HTERT RPE-1 (cell line): Measurements from ENCODE around the gene SUSD3.

Experiments
- in situ Hi-C: fragments of 300-500 bp; cut with MboI; formaldehyde crosslinking; loops from 4 replicates; pipeline ENCODE4 v1.14.3; 2020; ENCODE audit warnings: low sequenced_read_pairs

SUSD3 gene

DNA sequence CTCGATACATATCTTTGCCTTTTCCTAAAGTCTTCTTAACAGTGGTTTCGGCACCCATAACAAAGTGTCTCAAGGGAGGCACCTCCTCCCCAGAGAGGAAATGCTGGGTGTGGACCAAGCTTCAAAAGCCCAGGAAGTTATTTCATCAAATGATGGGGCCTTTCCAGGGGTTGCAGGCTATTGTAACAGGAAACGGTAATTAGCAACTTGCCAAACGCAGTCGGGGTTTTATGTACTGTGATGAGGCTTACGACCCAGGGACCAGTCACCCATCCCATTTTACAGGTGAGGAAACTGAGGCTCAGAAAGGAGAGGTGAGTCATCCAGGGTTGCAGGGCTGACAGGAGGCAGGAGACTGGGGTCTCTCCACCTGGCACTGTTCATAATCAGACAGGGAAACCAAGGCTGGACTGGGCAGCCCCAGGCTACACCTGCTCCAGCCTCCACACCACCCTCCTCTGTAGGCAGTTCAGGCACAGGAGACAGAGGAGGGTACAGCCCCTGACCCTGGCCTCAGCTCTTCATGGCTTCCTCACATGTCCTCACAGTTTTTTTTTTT lies 30.0 kb upstream of the SUSD3 start:
- in situ Hi-C loops, result no loop called here

DNA sequence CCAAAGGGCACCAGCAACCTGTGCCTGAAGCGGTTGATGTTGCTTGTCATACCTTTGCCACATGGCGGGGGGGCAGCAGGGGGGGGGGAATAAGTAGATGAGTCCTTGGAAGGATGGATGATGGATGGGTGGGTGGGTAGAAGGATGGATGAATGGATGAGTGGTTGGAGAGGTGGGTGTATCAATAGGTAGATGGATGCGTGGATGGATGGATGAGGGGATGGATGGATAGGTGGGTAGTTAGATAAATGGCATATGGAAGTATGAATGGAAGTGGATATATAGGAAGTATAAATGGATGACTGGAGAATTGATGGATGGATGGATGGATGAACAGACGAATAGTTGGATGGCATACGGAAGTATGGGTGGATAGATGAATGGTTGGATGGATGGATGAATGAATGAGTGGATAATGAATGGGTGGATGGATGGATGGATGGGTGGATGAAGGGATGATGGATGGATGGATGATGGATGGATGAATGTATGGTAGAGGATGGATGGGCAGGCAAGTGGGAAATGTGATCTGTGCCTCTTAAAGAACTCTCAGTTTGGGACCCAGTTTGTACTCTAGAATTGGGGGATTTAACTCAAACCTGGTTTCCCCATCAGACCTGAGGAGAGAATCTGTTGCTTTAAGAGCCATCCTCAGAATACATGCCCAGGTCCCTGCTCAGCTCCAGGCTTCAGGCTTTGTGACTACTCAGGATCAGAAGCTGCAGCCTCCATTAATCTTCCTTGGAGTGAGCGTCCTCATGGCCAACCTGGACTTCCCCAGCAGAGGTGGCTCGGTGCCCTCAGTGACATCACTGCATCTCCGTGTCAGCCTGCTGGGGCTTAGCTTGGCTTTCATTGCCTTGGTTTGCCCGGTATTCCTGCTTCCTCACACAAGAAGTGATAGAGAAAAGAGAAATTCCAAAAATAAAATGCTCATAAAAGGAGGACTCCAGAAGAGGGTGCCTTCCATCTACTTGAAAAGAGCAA lies 27.6 kb upstream of the SUSD3 start:
- in situ Hi-C loops, result no loop called here

DNA sequence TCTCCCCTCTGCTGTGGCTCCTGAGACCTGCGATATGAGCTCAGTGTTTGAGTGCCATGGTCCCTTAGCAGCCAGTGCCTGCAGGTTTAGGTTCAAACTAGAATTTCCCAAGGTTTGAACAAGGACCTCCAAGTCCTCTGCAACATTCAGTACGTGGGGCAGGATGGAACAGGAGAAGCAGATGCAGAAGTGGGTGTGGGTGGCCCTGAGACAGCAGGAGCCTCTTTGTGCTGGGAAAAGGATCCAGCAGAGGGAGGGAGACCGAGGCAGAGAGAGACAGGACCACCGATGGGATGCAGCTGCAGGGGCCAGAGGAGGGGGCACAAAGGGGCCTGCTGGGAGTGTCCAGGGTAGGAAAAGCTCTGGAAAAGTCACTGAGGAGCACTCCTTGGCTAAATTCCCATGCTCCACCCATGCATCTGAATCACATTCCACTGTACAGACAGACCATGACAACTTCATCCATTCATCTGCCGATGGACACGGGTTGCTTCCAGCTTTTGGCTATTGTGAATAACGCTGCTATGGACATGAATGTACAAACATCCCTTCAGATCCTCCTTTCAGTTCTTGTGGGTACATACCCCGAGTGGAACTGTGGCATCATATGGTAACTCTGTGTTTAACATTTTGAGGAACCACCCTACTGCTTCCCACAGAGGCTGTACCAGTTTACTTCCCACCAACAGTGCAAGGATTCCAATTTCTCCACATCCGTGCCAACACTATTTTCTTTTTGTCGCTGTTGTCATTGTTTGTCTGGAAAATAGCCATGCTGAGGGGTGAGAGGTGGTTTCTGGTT lies 26.7 kb upstream of the SUSD3 start:
- in situ Hi-C loops, result no loop called here

DNA sequence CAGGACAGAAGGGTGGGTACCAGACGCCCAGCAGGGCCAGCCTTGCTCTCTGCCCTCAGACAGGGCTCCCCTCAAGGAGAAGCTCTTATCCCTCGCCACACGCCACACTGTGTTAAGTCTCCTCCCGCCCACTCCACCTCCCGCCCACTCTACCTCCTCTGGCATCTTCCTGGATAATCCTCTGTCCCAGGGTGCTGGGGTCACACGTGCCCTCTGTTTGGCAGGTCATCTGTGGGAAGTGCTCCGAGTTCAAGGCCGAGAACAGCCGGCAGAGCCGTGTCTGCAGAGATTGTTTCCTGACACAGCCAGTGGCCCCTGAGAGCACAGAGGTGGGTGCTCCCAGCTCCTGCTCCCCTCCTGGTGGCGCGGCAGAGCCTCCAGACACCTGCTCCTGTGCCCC lies 26.0 kb upstream of the SUSD3 start:
- in situ Hi-C loops, result no loop called here

DNA sequence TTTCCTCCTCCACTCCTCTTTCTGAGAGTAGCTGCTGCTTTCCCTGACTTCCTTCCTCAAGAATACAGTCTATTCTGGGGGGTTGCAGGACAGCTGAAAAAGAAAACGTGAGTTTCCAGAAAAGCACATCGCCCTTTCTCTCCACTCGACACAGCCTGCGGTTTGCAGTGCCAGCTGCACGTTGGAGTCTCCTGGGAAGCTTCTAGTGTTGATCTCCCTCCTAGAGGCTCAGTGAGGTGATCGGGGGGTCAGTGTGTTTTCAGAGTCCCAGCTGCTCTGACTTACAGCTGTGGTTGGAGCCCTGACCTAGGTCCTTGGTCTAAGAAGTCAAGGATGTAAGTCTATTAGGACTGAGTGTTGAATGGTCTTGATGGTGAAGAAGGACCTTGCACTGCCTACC lies 25.0 kb upstream of the SUSD3 start:
- in situ Hi-C loops, result no loop called here

DNA sequence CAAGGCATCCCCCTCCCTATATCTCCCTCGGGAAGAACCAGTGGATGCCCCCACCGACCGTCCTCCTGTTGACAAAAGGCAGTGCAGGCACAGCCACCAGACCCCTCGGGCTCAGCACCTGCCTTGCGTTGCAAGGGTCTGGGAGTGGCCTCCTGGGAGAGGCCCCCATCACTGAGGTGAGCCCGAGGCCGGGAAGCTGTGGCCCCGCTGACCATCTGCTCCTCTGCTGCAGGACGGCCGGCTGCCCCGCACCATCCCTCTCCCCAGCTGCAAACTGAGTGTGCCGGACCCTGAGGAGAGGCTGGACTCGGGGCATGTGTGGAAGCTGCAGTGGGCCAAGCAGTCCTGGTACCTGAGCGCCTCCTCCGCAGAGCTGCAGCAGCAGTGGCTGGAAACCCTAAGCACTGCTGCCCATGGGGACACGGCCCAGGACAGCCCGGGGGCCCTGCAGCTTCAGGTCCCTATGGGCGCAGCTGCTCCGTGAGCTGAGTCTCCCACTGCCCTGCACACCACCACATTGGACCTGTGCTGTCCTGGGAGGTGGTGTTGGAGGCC lies 23.3 kb upstream of the SUSD3 start:
- in situ Hi-C loops, result no loop called here

DNA sequence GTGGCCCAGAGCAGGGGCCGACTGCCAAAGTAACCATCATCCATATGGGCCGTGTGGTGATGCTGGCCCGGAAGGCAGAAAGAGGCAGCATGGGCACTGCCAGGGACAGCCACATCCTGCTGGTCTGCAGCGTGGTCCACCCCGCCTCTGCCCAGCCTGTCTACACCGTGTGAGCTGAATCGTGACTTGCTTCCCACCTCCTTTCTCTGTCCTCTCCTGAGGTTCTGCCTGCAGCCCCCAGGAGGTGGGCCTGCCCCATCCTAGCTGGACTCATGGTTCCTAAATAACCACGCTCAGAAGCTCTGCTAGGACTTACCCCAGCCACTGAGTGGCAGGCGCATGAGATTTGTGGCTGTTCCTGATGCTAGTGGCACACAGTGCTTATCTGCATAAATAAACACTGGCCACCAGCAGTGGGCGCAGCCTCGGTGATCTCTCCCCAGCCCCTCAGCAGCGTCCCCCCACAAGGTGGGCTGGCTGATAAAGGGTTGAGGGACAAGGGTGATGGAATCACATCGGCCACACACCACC lies 22.6 kb upstream of the SUSD3 start:
- in situ Hi-C loops, result no loop called here

DNA sequence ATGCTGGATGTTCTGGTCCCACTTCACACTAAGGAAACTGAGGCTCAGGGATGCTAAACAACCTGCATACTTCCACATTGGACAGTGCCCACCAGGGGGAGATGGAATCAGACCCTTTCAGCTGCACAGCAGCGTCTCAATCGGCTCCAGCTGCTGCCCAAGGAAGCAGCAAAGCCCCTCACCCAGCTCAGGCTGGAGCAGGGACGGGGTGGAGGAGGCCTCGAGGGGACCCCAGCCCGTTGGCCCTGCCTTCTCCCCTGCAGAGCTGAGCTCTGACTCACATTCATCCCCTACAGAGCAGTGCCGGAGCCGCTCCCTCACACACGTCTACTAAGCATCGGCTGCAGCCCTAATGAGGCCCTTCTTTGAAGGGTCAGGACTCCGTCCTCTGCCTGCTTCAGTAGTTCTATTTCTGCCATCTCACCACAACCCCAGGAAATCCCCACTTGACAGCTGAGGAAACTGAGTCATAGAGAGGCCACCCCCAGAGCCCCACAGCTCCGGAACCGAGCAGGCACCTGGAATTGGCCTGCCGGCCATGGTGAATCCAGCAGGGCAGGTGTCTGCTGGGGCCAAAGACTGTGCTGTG lies 21.5 kb upstream of the SUSD3 start:
- in situ Hi-C loops, result no loop called here

DNA sequence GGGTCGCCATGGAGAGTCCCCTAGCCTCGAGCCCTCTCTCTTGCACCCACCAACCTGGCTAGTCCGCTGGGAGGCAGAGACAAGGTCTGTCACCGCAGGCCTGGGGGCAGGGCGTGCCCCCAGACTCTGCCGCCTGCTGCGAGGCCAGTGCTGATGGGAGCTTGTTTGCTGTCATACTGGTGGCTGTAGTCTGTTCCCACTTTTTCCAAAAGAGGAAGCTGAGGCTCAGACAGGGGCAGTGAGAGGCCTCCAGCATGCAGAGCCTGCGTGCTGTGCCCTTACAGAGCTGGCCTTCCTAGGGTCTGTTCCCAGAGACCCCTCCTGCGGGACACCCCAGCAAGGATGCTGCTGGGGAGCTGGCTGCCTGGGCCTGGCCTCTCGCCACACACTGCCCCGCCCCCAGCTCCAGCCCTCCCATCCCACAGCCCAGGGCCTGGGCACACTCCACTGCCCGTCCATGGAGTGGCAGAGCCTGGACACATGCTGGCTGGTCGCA lies 21.0 kb upstream of the SUSD3 start:
- in situ Hi-C loops, result no loop called here

DNA sequence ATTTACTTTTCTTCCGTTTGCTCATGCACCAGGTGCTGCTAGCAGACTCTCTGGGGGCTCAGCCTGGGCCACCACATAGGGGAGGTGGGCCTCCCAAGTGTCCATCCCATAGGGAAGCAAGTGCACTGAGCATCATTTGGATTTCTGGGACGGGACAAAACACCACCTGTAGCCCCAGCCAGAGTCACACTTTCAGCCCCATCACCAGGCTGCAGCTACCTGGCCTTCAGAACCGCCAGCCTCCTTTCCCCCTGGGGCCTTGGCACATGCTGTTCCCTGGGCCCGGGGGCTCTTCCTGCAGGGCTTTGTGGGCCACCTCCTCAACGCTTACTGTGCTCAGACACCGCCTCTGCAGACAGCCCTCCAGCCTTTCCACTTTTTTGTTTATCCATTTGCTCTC lies 19.6 kb upstream of the SUSD3 start:
- in situ Hi-C loops, result no loop called here

DNA sequence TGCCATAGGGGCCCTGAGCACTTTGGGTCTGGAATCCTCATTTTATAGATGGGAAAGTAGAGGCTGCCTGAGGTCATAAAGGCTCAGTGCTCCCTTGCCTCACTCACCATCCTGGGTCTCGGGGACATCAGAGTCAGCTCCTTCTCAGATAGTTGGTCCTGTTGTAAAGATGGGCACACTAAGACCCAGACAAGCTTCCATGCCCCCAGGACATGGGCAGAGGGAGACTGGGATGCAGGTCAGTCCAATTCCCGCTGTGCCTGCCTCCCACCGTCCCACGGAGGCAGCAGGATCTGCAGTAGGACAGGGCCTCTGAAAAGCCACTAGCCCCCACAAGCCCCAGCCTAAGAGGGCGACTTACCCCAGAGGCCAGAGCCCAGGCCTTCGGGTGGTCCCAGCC lies 19.0 kb upstream of the SUSD3 start:
- in situ Hi-C loops, result no loop called here

DNA sequence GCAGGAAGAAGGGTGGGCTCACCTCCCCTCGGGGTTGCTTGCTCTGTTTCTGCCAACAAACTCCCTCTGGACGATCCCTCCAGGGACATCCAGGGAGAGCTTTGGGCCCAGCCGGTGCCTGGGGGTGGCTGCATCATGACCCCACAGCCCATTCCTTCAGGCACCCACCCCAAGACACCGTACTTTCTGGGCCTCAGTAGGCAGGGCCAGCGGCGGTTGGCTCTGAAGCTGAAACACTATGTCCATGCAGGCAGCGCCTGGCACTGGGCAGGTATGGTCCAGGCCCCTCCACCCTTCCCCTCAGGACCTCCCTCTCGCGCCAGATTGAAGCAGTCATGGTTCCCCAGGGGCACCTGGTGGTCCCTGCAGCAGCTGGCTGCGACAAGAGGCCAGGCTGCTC lies 18.5 kb upstream of the SUSD3 start:
- in situ Hi-C loops, result no loop called here

DNA sequence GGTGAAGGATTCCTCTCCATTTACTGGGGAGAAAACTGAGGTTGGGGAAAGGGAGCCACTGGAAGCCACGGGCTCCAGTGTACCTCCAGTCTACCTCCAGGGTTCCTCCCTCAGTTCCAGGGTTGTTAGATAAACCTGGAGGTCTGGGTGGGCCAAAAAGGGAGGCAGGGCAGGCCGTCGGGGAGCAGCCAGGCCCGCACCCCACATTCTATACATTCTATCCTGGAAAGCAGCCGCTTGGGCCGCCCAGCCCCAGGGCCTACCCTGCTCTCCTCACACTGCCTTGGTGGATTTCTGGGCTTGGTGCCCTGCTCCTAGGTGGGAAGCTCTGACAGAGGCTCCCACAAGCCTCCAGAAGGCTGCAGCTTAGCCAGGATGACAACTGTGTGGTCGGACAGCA lies 18.1 kb upstream of the SUSD3 start:
- in situ Hi-C loops, result no loop called here

DNA sequence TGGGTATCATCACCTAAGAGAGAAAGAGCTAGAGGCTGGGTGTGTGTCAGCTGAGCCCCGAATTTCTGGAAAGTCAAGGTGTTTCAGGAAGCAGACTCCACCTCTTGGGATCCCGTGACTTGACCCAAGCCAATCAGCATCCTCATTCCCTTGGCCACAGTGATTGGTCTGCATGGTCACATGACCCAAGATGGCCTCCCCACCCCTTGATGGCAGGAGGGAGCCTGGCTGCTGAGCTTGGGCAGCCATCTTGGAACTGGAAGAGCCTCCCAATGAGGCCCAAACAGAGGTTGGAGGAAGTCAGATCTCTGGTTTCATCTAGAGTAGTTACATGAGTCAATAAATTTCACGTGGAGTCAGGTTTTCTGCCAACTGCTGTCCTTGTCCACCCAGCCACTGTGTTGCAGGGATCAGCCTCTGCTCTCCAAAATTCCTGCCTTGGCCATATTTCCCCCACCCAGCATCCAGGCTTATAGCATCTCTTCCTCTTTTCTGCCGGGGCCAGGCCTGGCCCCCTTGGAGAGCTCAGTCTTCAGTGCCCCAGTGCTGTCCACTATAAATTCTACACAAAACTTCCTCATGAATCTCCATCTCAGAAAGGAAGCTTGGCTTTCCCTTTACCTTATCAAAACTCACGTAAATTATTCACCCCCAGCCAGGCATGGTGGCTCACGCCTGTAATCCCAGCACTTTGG lies 17.2 kb upstream of the SUSD3 start:
- in situ Hi-C loops, result no loop called here

DNA sequence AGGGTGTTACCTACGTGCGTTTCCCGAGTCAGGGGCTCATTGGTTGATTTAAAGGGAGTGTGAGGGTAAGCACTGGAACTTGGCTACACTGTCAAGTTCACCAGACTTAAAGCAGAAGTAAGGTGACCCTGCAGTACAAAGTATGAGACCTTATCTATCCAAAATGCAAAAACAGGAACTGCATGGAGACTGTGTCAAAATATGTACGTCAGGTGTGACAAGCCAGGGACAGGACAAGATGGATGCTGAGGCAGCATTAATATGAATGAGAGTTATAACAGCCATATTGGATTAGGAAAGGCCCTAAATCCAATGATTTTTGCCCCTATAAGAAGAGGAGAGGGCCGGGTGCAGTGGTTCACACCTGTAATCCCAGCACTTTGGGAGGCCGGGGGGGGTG lies 15.4 kb upstream of the SUSD3 start:
- in situ Hi-C loops, result no loop called here

DNA sequence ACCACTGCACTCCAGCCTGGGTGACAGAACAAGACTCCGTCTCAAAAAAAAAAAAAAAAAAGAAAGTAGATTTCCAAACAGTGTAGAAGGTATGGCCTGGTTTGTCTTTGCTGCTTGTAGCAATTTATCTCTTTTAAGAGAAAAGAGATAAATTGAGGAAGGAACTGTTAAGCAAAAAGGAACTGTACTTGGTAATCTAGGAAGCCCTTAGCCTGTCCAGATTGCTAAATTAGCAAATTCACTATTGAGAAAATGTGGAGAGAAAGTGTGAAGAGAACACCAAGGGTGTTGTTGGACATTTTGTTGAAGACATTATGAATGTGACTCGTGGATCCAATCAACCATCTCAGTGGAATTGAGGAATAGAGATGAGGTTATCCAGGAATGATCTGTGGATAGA lies 13.0 kb upstream of the SUSD3 start:
- in situ Hi-C loops, result no loop called here

DNA sequence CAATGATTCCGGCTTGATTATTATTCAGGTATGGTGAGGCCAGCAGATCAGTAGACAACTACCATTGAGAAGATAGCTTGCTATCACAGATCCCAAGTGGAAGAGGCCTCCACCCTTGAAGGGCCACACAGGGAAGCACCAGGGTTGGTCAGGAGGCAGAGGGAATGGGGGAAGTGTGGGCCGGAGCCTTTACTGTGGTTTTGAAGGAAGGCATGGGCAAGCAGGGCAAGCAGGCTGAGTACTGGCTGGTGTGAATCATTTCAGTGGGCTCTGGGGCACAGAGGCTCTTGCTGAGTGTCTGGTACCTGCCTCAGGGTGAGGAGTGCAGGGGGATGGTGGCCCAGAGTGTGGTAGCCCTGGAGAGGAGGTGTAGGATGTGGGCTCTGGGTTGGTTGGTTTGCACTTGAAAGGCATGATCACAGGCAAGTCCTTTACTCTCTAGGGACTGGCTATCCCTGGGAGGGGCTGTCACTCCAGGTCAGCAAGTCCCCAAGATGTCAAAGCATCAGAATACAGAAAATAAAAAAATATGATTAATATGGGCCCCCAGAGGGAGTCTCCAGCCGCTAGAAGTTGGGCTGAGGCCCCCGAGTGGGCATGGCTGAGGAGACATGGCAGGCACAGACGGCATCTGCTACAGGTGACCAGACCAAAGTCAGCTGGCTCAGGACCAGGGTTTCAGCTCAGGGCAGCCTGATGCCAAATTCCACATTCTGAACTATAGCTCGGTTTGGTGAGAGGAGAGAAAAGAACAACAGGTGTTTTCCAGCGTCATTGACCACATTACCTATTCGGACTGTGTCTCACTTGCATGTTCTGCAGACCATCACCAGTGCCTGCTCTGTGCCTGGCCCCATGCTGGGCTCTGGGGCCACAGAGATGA lies 9.7 kb upstream of the SUSD3 start:
- in situ Hi-C loops, result no loop called here

DNA sequence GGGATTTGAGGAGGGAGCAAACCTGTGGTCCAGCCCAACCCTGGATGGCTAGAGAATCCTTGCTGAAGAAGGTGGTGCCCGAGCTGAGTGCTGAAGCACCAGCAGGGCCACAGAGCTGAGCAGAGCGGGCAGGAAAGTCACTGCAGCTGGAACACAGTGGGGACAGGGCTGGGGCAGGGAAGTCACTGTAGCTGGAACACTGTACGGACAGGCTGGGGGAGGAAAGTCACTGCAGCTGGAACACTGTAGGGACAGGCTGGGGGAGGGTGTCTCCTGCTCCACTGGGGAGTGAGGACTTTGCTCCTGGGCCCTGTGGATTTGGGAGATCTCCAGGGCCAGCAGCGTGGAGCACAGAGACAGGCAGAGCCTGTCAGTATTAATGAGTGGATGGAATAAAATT lies 9.0 kb upstream of the SUSD3 start:
- in situ Hi-C loops, result no loop called here

DNA sequence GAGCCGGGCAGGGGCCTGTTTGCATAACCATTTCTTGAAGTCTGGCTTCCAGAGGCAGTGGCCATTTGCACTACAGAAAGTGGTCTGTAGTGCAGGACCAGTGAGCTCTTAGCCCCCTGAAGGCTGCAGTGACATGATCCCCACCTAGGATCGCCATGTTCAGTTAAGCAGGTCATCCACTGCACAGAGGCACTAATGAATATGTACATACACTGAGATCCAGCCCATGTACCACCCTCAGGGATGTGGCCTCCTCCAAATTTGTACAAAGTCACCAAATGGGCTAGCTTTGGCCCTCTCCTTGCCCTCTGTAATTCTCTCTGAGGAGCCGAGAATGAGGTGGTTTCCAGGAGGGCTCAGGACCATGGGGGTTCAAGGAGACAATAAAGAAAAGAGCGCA lies 8.3 kb upstream of the SUSD3 start:
- in situ Hi-C loops, result no loop called here
